Measurements from ENCODE around the gene CYP26B1.

CYP26B1 gene, protein sequence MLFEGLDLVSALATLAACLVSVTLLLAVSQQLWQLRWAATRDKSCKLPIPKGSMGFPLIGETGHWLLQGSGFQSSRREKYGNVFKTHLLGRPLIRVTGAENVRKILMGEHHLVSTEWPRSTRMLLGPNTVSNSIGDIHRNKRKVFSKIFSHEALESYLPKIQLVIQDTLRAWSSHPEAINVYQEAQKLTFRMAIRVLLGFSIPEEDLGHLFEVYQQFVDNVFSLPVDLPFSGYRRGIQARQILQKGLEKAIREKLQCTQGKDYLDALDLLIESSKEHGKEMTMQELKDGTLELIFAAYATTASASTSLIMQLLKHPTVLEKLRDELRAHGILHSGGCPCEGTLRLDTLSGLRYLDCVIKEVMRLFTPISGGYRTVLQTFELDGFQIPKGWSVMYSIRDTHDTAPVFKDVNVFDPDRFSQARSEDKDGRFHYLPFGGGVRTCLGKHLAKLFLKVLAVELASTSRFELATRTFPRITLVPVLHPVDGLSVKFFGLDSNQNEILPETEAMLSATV

DNA sequence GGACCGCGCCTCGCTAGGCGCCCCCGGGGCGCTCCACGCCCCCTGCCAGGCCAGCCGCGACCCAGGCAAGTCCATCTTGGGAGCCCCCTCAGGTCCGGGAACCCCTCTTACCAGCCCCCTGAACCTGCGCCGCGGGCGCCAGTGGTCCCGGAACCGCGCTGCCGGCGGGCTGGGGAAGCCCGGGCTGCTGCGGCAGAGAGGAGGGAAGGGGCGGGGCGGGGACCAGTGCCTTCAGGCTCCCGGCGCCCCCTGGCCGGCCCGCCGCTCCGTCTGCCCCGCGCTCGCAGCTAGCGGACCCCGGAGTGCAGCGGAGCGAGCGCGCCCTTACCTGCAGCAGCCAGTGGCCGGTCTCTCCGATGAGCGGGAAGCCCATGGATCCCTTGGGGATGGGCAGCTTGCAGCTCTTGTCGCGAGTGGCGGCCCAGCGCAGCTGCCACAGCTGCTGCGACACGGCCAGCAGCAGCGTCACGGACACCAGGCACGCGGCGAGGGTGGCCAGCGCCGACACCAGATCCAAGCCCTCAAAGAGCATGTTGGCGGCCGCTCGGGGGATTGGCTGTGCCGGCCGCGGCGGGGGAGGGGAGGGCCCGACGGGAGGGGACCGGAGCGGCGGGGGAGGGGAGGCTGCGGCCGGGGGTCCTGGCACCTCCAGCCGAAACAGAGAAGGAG lies at the start of gene CYP26B1:
Gene CYP26B1, minus strand, starts transcription at position 560 of the 669 bp plus-strand sequence. Its CDS starts 28 bp downstream, at position 532.
- no peak for DNase-seq (ENCODE audit: low read depth in 3 of 3, low spot score in 1 of 3)

DNA sequence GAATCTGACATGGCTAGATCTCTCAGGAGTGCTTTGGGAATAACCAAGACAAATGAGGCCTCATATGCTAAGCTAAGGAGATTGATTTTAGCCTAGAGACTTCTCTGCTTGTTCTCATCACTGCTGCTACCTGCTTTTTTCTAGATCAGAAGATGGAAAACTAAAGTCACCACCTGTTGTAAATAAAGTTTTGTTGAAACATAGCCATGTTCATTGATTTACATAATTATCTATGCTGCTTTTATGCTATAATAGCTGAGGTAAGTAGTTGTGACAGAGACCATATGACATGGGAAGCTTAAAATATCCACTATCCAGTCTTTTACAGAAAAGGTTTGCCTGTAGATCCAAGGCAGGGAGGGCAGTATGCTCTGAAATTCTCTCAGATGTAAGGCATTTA lies 46.1 kb upstream of the CYP26B1 start:
- DNase-seq (ENCODE audit: low read depth in 3 of 3, low spot score in 1 of 3) = no peak

DNA sequence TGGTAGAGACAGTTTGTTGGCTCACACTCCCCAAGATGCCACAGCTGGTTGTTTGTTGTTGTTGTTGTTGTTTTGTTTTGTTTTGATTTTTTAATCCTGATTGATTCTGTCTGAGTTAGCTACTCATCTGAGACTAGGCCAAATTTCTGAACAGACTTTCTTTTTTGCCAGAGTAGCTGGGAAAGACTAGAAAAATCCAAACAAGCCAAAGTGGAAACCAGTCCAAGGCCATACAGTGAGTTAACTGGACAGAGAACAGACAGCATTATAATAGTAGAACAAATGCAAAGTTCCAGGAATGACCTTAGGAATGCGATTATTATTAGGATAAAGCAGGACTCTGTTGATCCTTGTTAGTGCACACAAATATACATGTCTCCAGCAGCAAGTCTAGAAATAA lies 43.8 kb upstream of the CYP26B1 start:
- no peak for DNase-seq (ENCODE audit: low read depth in 3 of 3, low spot score in 1 of 3)

DNA sequence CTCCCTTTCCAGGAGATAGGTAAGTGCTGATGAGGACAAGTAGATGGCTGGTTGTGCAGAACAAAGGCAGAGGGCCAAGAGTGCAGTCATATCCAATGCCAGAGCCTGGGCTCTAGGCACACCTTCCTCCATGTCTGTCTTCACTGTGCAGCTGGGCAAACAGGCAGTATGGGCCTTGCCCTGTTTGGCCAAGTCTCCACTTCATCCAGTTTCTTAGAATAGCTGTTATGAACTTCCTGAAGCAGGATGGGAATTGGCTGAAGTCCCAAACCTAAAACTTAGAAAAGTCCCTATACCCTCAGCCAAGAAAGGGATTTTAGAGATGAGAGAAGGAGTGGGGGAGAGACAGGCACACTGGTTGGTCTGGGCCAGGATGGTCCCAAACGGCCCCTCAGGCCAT lies 37.5 kb upstream of the CYP26B1 start:
- no peak for DNase-seq (ENCODE audit: low read depth in 3 of 3, low spot score in 1 of 3)

- DNase-seq (ENCODE audit: low read depth in 3 of 3, low spot score in 1 of 3) = no peak
Observed at GRCh38 chr2:72183466-72183865, 35.8 kb upstream of the CYP26B1 start.

DNA sequence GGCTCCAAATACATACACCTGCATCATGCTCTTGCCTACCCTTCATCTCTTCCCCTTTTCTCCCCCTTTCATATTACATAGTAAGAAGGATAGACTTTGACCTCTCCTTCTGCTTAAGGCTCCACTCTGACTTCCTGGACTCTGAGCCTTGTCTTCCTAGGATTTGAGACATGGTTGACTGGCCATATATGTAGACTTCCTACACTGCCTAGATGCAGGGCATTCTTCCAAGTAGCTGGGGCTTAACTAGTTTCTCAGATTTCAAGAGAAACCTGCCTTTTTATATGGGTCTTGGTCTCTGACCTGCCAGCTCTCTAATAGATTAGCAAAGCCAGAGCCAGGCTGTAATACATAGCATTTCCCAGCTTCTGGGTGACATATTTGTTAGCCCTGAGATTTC lies 35.4 kb upstream of the CYP26B1 start:
- no peak for DNase-seq (ENCODE audit: low read depth in 3 of 3, low spot score in 1 of 3)

- no peak for DNase-seq (ENCODE audit: low read depth in 3 of 3, low spot score in 1 of 3)
Observed at GRCh38 chr2:72182547-72182946, 34.9 kb upstream of the CYP26B1 start.

- no peak for DNase-seq (ENCODE audit: low read depth in 3 of 3, low spot score in 1 of 3)
Observed at GRCh38 chr2:72181616-72182015, 34.0 kb upstream of the CYP26B1 start.

DNA sequence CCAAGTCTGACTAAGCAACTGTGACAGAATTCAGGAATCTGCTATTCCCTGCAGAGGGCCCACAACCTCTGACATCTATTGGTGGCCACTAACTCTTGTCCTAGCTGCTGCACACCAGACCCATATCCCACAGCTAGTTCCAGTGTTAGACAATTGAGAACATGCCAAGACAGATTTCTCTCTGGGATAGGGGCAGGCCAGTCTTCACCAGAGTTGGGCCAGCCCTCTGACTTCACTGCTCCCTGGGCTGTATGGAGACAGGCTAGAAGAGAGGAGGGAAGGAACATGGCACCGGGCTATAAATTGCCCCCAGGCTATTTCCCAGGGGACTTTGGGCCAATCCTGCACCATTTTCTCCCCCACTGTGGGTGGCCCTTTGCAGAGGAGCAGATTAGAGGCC lies 32.7 kb upstream of the CYP26B1 start:
- no peak for DNase-seq (ENCODE audit: low read depth in 3 of 3, low spot score in 1 of 3)

- DNase-seq (ENCODE audit: low read depth in 3 of 3, low spot score in 1 of 3) = no peak
Observed at GRCh38 chr2:72178551-72178950, 30.9 kb upstream of the CYP26B1 start.

- DNase-seq (ENCODE audit: low read depth in 3 of 3, low spot score in 1 of 3) = no peak
Observed at GRCh38 chr2:72176281-72176680, 28.6 kb upstream of the CYP26B1 start.

DNA sequence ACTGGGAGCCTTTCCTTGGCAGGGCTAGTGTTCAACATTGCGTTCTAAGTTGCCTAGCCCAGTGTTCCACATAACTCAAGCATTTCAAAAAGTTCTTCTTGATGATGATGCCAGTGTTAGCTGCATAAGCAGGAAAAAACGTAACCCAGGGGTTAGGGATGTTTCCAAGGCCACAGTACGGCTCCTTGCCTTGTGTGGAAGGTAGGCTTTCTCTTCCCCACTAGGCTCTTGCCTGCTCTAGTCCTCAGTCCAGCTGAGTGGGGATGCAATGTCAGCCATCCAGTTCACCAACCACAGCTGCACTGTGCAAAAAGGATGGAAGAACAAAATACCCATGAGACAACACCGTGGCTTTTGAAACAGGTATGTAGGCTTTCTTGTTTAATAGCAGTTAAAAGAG lies 28.0 kb upstream of the CYP26B1 start:
- no peak for DNase-seq (ENCODE audit: low read depth in 3 of 3, low spot score in 1 of 3)

GRCh38 chr2:72173640-72174321 lies 26.1 kb upstream of the CYP26B1 start:
- no peak for DNase-seq (ENCODE audit: low read depth in 3 of 3, low spot score in 1 of 3)

- no peak for DNase-seq (ENCODE audit: low read depth in 3 of 3, low spot score in 1 of 3)
Observed at GRCh38 chr2:72172478-72172877, 24.8 kb upstream of the CYP26B1 start.

- DNase-seq (ENCODE audit: low read depth in 3 of 3, low spot score in 1 of 3) = no peak
Observed at GRCh38 chr2:72166279-72166678, 18.6 kb upstream of the CYP26B1 start.

- no peak for DNase-seq (ENCODE audit: low read depth in 3 of 3, low spot score in 1 of 3)
Observed at GRCh38 chr2:72165792-72166191, 18.1 kb upstream of the CYP26B1 start.

DNA sequence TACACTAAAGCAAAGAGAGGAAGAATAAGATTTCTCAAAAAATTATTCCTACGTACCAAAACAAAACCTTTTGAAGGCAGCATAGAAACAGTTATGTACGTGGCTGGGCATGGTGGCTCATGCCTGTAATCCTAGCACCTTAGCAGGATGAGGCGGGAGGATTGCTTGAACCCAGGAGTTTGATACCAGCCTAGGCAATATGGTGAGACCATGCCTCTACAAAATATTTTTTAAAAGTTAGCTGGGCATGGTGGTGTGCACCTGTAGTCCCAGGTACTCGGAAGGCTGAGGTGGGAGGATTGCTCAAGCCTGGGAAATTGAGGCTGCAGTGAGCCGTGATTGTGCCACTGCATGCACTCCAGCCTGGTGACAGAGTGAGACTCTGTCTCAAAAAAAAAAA lies 14.9 kb upstream of the CYP26B1 start:
- no peak for DNase-seq (ENCODE audit: low read depth in 3 of 3, low spot score in 1 of 3)

GRCh38 chr2:72159211-72159993 lies 11.7 kb upstream of the CYP26B1 start:
- no peak for DNase-seq (ENCODE audit: low read depth in 3 of 3, low spot score in 1 of 3)

DNA sequence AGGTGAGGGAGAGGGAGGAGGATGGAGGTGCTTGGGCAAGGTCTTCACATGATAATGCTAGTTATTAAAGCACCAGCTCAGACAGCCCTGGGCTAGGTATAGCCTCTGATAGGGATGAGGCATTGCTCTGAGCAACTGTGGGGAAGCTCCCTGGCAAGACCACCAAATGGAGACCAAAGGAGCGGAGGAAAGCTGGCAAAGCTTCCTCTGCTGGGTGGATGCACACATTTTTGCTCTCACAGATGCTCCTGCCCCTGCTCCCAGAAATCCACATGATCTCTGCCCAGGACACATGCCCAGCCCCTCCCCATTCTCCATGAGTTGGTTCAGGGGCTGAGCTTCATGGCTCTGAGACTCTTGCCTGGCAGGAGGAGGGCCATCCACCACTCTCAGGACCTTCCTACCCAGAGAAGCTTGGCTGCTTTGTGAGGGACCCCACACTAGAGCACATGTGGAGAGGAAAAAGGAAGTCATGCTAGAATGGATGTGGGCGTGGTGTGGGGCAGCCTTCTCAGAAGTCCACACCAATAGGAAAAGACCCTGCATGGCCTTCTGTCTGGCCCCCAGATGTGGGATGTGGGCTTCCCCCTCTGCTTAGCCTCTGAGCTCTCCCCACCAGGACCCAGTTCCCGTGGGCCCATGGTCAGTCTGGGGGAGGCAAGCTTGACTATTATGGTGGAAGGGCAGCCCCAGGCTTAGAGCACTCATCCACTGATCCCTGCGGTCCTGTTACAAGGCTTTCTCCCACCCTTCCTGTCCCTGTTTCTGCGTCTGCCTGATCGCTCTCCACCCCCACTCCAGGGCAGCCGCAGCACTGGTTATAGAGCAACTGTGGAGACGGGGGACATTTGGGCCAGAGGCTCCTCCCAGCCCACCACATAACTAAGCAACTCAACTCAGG lies 10.5 kb upstream of the CYP26B1 start:
- DNase-seq (ENCODE audit: low read depth in 3 of 3, low spot score in 1 of 3) = no peak

- no peak for DNase-seq (ENCODE audit: low read depth in 3 of 3, low spot score in 1 of 3)
Observed at GRCh38 chr2:72156872-72157271, 9.2 kb upstream of the CYP26B1 start.

Measured in stimulated activated CD4-positive, alpha-beta T cell treated with anti-CD3 and anti-CD28 coated beads, TNF-alpha, amount 100 ng/mL, for 1 hour (primary cell).